ENCODE measurements around the gene HSPA1B. TPM values are rescaled to one million over a fixed set of nuclear protein-coding genes. Genes with fewer than 3 reads are reported as not detected.

Gene HSPA1B
- total RNA-seq, 1 experiment from 2014 or later: 85.1 TPM

- no peak overlapping the region; a peak in 1 of 7 replicates for H3K27ac Mint-ChIP-seq
- H3K9ac ChIP-seq (ENCODE audit: extremely low read depth, insufficient read length, low read length): no peak overlapping the region
- H3K9me3 Mint-ChIP-seq: peaks cover 2 to 3% of the 10 kb centered on the region in 2 experiments
Observed at GRCh38 chr6:31860349-31860748, 32.8 kb downstream of the HSPA1B start.

More at GRCh38 chr6:31860349-31860748, 32.8 kb downstream of the HSPA1B start:
- no peak overlapping the region for H3K4ac ChIP-seq (ENCODE audit: low read depth, low read length)
- H3K27ac ChIP-seq (ENCODE audit: insufficient read length, low read depth, low read length): no peak overlapping the region
- H3T11ph ChIP-seq (ENCODE audit: low read length): no peak overlapping the region
- H3K36me3 Mint-ChIP-seq (ENCODE audit: insufficient read depth in 1 of 3, low read depth in 3 of 3): peaks cover 10 to 33% (median 19%) of the 10 kb centered on the region in 3 experiments; a peak in 6 of 7 replicates
- no peak overlapping the region for H3K18ac ChIP-seq (ENCODE audit: insufficient read length, low read depth, low read length)
- H3K4me3 Mint-ChIP-seq: peak overlapping the region in 1 of 2 experiments; percentile 58; a peak in 1 of 5 replicates
- no peak overlapping the region for H2BK12ac ChIP-seq (ENCODE audit: insufficient read length, low read depth, low read length)
- H3K23me2 ChIP-seq (ENCODE audit: insufficient read length, low read depth, low read length, poor library complexity, severe bottlenecking): peaks cover 12% of the 10 kb centered on the region
- no peak overlapping the region for H2AFZ ChIP-seq (ENCODE audit: low read length)
- no peak overlapping the region for H3K56ac ChIP-seq (ENCODE audit: insufficient read length, low read depth, low read length)
- no peak for DNase-seq
- H3K79me2 ChIP-seq (ENCODE audit: insufficient read depth, low read length): no peaks in the 10 kb centered on the region
- no peaks in the 10 kb centered on the region for H4K20me1 ChIP-seq (ENCODE audit: control insufficient read depth, insufficient read depth, insufficient read length)
- no peak overlapping the region for H2BK15ac ChIP-seq (ENCODE audit: low read depth, low read length)
- H3K4me1 ChIP-seq (ENCODE audit: insufficient read depth, low read length): no peaks in the 10 kb centered on the region
- no peak overlapping the region for H2BK20ac ChIP-seq (ENCODE audit: low read depth, low read length, poor library complexity, severe bottlenecking)
- no peak overlapping the region for H4K5ac ChIP-seq (ENCODE audit: insufficient read length, low read depth, low read length)
- no peak overlapping the region for H4K91ac ChIP-seq (ENCODE audit: insufficient read length, low read depth, low read length)
- no peaks in the 10 kb centered on the region for H3K27me3 ChIP-seq (ENCODE audit: insufficient read depth, low read length)
- H4K8ac ChIP-seq (replicated peaks; ENCODE audit: insufficient read length, low read depth, low read length): no peak overlapping the region
- no peak overlapping the region for H2BK5ac ChIP-seq (ENCODE audit: insufficient read length, low read length)
- no peak for TF ChIP-seq CTCF (conservative IDR thresholded peaks at IDR 0.05)
- H2AK5ac ChIP-seq (ENCODE audit: insufficient read length, low read length): no peak overlapping the region
- no peaks in the 10 kb centered on the region for H3K9me3 ChIP-seq (ENCODE audit: control insufficient read depth, low read depth, low read length)
- H3K27me3 Mint-ChIP-seq (ENCODE audit: low read depth): peaks cover 2% of the 10 kb centered on the region
- H3K79me1 ChIP-seq (ENCODE audit: insufficient read depth, low read depth, low read length, poor library complexity, severe bottlenecking): no peaks in the 10 kb centered on the region
- whole genome bisulfite sequencing (ENCODE audit: extremely low coverage, insufficient read length, low lambda C conversion rate): no CpG with 5 or more reads among the region's 13 CpGs
- H3K23ac ChIP-seq (ENCODE audit: insufficient read length, low read depth, low read length): no peak overlapping the region
- peaks cover 13 to 16% of the 10 kb centered on the region in 2 experiments for H3K4me1 Mint-ChIP-seq
- H2BK120ac ChIP-seq (ENCODE audit: low read depth, low read length, poor library complexity, severe bottlenecking): no peak overlapping the region
- no peak overlapping the region for H3K14ac ChIP-seq (ENCODE audit: insufficient read depth, low read length)
- H3K4me2 ChIP-seq (ENCODE audit: insufficient read depth, insufficient read length, low read length): no peak overlapping the region

Data from H9 (cell line).